HepG2 (cell line): Measurements from ENCODE around the gene LRTM2. TPM values are rescaled to one million over a fixed set of nuclear protein-coding genes. Genes with fewer than 3 reads are reported as not detected.

Experiments
- ATAC-seq: fragments of 200-7000 bp; cut with Tn5 transposase; 3 replicates; pipeline ENCODE4 v1.9.1; 2020; ENCODE audit warnings: mild to moderate bottlenecking, moderate library complexity
- BruUV-seq: library from RNA; stranded (reverse); fragments of 400-500 nt; replicated peaks from 2 replicates; lab custom pipeline; 2021; lab: Mats Ljungman, UMichigan
- CTCF ChIA-PET: fragments of 300-600 bp; formaldehyde crosslinking; extraction: SDS; loops from one replicate; lab custom pipeline; 2021; ENCODE audit warnings: low total read pairs, inconsistent platforms, low intra/inter-chr PET ratio; lab: Yijun Ruan, JAX
- POLR2A ChIA-PET: fragments of 350-600 bp; sonication (Branson Sonifier 250); formaldehyde crosslinking; loops from one replicate; lab custom pipeline; 2020; ENCODE audit warnings: antibody characterized with exemption, inconsistent platforms; lab: Yijun Ruan, JAX
- DNase-seq: peaks from one replicate; pipeline ENCODE4 v3.0.0-alpha.2; 2015; ENCODE audit warnings: low spot score
- FAIRE-seq: peaks from 3 replicates; lab custom pipeline; 2011; peaks lifted over from hg19 to GRCh38; lab: Jason Lieb, UNC
- H2AFZ ChIP-seq: one replicate; pipeline ENCODE4 v1.6.1; 2011; ENCODE audit warnings: low read length, inconsistent platforms
- H3K27ac ChIP-seq: fragments of 300-600 bp; 3 replicates; pipeline ENCODE4 v1.8.0; 2011; ENCODE audit warnings: mixed run types, mild to moderate bottlenecking, mixed read lengths, low read length, inconsistent platforms; ENCODE audit not compliant: insufficient read depth; ENCODE audit errors: extremely low read length
- H3K27me3 ChIP-seq, 2 experiments: fragments of 200-600 bp in 1 of 2; 2 replicates in 1 of 2; 3 replicates in 1 of 2; pipeline versions ENCODE4 v1.6.0 to v1.8.0; 2011; ENCODE audit warnings: low read length in 2 of 2, mild to moderate bottlenecking in 2 of 2, moderate library complexity in 2 of 2, inconsistent platforms in 1 of 2; ENCODE audit not compliant: insufficient read depth in 2 of 2, control insufficient read depth in 1 of 2
- H3K36me3 ChIP-seq, 2 experiments: fragments of 200-600 bp in 1 of 2; replicated peaks in 1 of 2; 2 replicates in 1 of 2; 3 replicates in 1 of 2; pipeline versions ENCODE4 v1.5.1 to v1.8.0; 2011; ENCODE audit warnings: low read length in 2 of 2, inconsistent platforms in 1 of 2; ENCODE audit not compliant: insufficient read depth in 2 of 2, control insufficient read depth in 1 of 2
- H3K4me1 ChIP-seq: 2 replicates; pipeline ENCODE4 v1.5.1; 2012; ENCODE audit warnings: low read length, inconsistent platforms; ENCODE audit not compliant: insufficient read depth
- H3K4me2 ChIP-seq: 2 replicates; pipeline ENCODE4 v1.6.0; 2011; ENCODE audit warnings: low read depth, low read length, inconsistent platforms
- H3K4me3 ChIP-seq, 3 experiments: fragments of 200-600 bp in 1 of 3; sonication (generic), shearing (Covaris generic) in 1 of 3; replicated peaks in 1 of 3; 2 replicates each; pipeline ENCODE4 v1.5.1; 2011 to 2016; ENCODE audit warnings: low read length in 3 of 3, inconsistent platforms in 2 of 3, low read depth in 2 of 3, mild to moderate bottlenecking in 2 of 3, control low read depth in 1 of 3, mixed read lengths in 1 of 3; ENCODE audit not compliant: insufficient read depth in 1 of 3
- H3K79me2 ChIP-seq: one replicate; pipeline ENCODE4 v1.6.1; 2011; ENCODE audit warnings: low read length, inconsistent platforms; ENCODE audit not compliant: insufficient read depth
- H3K9ac ChIP-seq: 2 replicates; pipeline ENCODE4 v1.6.0; 2011; ENCODE audit warnings: mild to moderate bottlenecking, low read depth, low read length, inconsistent platforms; ENCODE audit not compliant: insufficient read depth
- H3K9me3 ChIP-seq: 2 replicates; pipeline ENCODE4 v1.5.1; 2012; ENCODE audit warnings: mild to moderate bottlenecking, low read length
- H4K20me1 ChIP-seq: 2 replicates; pipeline ENCODE4 v1.6.0; 2011; ENCODE audit warnings: inconsistent platforms, mild to moderate bottlenecking, low read length, moderate library complexity; ENCODE audit not compliant: insufficient read depth
- HNRNPL ChIP-seq: fragments of 200-400 bp; formaldehyde crosslinking; IDR thresholded peaks from 2 replicates; pipeline ENCODE4 v1.6.1; 2017; ENCODE audit warnings: mild to moderate bottlenecking, low read depth, low read length
- MXI1 ChIP-seq: IDR thresholded peaks from 3 replicates; pipeline ENCODE4 v1.6.1; 2012; ENCODE audit warnings: low read depth, low read length, inconsistent platforms, borderline replicate concordance
- SSRP1 ChIP-seq: IDR thresholded peaks from 2 replicates; pipeline ENCODE4 v1.6.1; 2016; ENCODE audit warnings: control low read depth
- WGBS: methylation state at CpG from one replicate; pipeline ENCODE4 v1.1.6; 2017; ENCODE audit warnings: low lambda C conversion rate; 5-methylcytosine and 5-hydroxymethylcytosine counted together
- in situ Hi-C: cut with HindIII; loops from 2 replicates; pipeline ENCODE4 v1.10.0; 2017; ENCODE audit warnings: low pct_unique_long_range_greater_than_20kb; ENCODE audit not compliant: extremely low pct_ligation_motif_present
- intact Hi-C: fragments of 100-400 bp; cut with micrococcal nuclease; formaldehyde crosslinking; loops from one replicate; pipeline ENCODE4 v1.10.0; 2022; ENCODE audit not compliant: unreplicated experiment
- polyA plus RNA-seq, 8 experiments: library from polyadenylated mRNA; depleted of rRNA in 3 of 8; stranded (reverse) in 7 of 8; unstranded in 1 of 8; fragments of >200 nt; fragmentation: Illumina TruSeq in 4 of 8; extraction: Trizol in 4 of 8; gene quantifications; 2 replicates each; pipeline versions ENCODE4 v1.2.1 to v1.2.3, GENCODE V29; 2011 to 2016; ENCODE audit warnings: low read depth in 4 of 8, missing spikeins in 1 of 8, mixed read lengths in 1 of 8; ENCODE audit not compliant: insufficient read depth in 1 of 8
- total RNA-seq, 5 experiments: library from RNA; depleted of rRNA; stranded (reverse); fragments of >200 nt; fragmentation: Illumina TruSeq; extraction: Trizol; gene quantifications; 2 replicates each; pipeline ENCODE4 v1.2.3, GENCODE V29; 2016; ENCODE audit warnings: low read depth in 1 of 5
- TF ChIP-seq, protein P1 (sequence below): sonication (generic); formaldehyde crosslinking; IDR thresholded peaks from 2 replicates; pipeline ENCODE4 v1.8.0; 2023; ENCODE audit warnings: mild to moderate bottlenecking, missing genetic modification reagents
- TF ChIP-seq, protein P2 (sequence below): sonication (generic); formaldehyde crosslinking; IDR thresholded peaks from 2 replicates; pipeline ENCODE4 v1.4.0; 2020; ENCODE audit warnings: missing genetic modification reagents

The LRTM2 gene
- total and polyA plus RNA-seq, 2 of the 13 experiments (the other 11 are each of a cell fraction or from before 2014, with no cell fraction given): 0.09 TPM; not detected in 1

DNA sequence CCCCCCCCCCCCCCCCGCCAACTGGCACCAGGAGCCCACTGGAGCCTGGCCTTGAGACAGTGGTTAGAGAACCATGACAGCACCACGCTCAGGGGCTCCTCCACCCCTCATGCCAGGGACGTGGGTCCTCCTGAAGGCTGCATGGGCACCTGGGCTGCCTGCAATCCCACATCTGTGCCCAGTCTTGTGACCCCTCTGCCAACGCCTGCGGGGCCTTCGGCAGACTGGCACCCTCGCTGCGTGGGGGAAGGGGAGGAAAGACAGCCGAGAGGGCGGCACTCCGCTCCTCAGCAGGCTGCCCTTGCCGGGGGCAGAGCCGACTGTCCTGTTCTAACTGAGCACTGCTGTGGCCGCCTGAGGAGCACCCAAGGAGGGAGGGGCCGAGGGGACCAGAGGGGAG, 6.0 kb downstream of the LRTM2 start:
- in situ Hi-C loops (no loop called here), intact Hi-C loops (no loop called here)
- TF ChIP-seq, protein P1, sequence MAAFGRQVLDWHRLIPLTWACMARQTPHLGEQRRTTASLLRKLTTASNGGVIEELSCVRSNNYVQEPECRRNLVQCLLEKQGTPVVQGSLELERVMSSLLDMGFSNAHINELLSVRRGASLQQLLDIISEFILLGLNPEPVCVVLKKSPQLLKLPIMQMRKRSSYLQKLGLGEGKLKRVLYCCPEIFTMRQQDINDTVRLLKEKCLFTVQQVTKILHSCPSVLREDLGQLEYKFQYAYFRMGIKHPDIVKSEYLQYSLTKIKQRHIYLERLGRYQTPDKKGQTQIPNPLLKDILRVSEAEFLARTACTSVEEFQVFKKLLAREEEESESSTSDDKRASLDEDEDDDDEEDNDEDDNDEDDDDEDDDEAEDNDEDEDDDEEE (CRISPR knock-in tag): no peak
- 0 out of 2 replicates have a peak, but pooled peaks have one; percentile 22 for TF ChIP-seq HNRNPL
- no peak for TF ChIP-seq SSRP1 (CRISPR knock-in tag)
- no peak overlapping the region for H3K4me2 ChIP-seq
- peaks cover 53% of the 10 kb centered on the region for H3K4me1 ChIP-seq
- ChIA-PET POLR2A (interaction anchor here (2.7 kb wide), 1 partner anchor 14 kb away, joined by 9 read pairs; no protein-coding TSS in a partner anchor), CTCF (no interaction called here)
- H3K27ac ChIP-seq: no peak overlapping the region
- no peaks in the 10 kb centered on the region for H3K79me2 ChIP-seq
- peaks cover 14 to 42% of the 10 kb centered on the region in 2 experiments; a peak in 4 of 5 replicates for H3K27me3 ChIP-seq
- WGBS: 29% methylated on average over 6 of the region's 15 CpGs
- H3K9me3 ChIP-seq: no peaks in the 10 kb centered on the region
- no TSS peak for BruUV-seq
- DNase-seq (no peak), ATAC-seq (no peak), FAIRE-seq (no peak)
- no peaks in the 10 kb centered on the region for H4K20me1 ChIP-seq
- no peak overlapping the region for H2AFZ ChIP-seq
- no peak overlapping the region for H3K9ac ChIP-seq
- no peaks in the 10 kb centered on the region for H3K36me3 ChIP-seq
- no peak overlapping the region for H3K4me3 ChIP-seq

GRCh38 chr12:1826867-1827705, 6.7 kb downstream of the LRTM2 start:
- intact Hi-C loops: no loop called here
- POLR2A ChIA-PET: interaction anchor here (2.7 kb wide), 1 partner anchor 14 kb away, joined by 9 read pairs; no protein-coding TSS in a partner anchor
- WGBS: 61% methylated on average over 11 of the region's 25 CpGs

More at GRCh38 chr12:1826867-1827705, 6.7 kb downstream of the LRTM2 start:
- DNase-seq (no peak), FAIRE-seq (no peak), ATAC-seq (no peak)
- no peaks in the 10 kb centered on the region for H3K36me3 ChIP-seq
- H3K4me2 ChIP-seq: no peak overlapping the region
- H3K27me3 ChIP-seq: peaks cover 15 to 41% of the 10 kb centered on the region in 2 experiments; a peak in 4 of 5 replicates
- no peak overlapping the region for H3K4me3 ChIP-seq
- TF ChIP-seq MXI1: no peak
- TF ChIP-seq, protein P2, sequence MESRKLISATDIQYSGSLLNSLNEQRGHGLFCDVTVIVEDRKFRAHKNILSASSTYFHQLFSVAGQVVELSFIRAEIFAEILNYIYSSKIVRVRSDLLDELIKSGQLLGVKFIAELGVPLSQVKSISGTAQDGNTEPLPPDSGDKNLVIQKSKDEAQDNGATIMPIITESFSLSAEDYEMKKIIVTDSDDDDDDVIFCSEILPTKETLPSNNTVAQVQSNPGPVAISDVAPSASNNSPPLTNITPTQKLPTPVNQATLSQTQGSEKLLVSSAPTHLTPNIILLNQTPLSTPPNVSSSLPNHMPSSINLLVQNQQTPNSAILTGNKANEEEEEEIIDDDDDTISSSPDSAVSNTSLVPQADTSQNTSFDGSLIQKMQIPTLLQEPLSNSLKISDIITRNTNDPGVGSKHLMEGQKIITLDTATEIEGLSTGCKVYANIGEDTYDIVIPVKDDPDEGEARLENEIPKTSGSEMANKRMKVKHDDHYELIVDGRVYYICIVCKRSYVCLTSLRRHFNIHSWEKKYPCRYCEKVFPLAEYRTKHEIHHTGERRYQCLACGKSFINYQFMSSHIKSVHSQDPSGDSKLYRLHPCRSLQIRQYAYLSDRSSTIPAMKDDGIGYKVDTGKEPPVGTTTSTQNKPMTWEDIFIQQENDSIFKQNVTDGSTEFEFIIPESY (CRISPR knock-in tag): peak; percentile 53; the same call in 1 of the 2 replicates
- CTCF ChIA-PET: no interaction called here
- H4K20me1 ChIP-seq: no peaks in the 10 kb centered on the region
- no peak overlapping the region for H3K9ac ChIP-seq
- no peaks in the 10 kb centered on the region for H3K79me2 ChIP-seq
- no peaks in the 10 kb centered on the region for H3K9me3 ChIP-seq
- H3K4me1 ChIP-seq: peaks cover 46% of the 10 kb centered on the region
- no peak overlapping the region for H2AFZ ChIP-seq
- in situ Hi-C loops: no loop called here
- H3K27ac ChIP-seq: no peak overlapping the region
- BruUV-seq: no TSS peak
